IMR-90 (cell line): ENCODE measurements around the gene LYSMD4. TPM values are rescaled to one million over a fixed set of nuclear protein-coding genes. Genes with fewer than 3 reads are reported as not detected.

Experiments used
- ATAC-seq: fragments of 200-7000 bp; cut with Tn5 transposase; 2 replicates; pipeline ENCODE4 v1.9.1; 2020; ENCODE audit warnings: low read depth, mild to moderate bottlenecking, moderate library complexity
- BruUV-seq: library from RNA; stranded (reverse); fragments of 400-500 nt; replicated peaks from 2 replicates; lab custom pipeline; 2021; lab: Mats Ljungman, UMichigan
- CTCF ChIA-PET: fragments of 300-600 bp; formaldehyde crosslinking; extraction: SDS; loops from one replicate; lab custom pipeline; 2021; ENCODE audit warnings: antibody characterized with exemption; lab: Yijun Ruan, JAX
- POLR2A ChIA-PET: fragments of 300-600 bp; sonication (Branson Sonifier 250); formaldehyde crosslinking; loops from one replicate; lab custom pipeline; 2022; ENCODE audit warnings: antibody characterized with exemption; ENCODE audit not compliant: unreplicated experiment; lab: Charles Lee
- DNase-seq: peaks from one replicate; pipeline ENCODE4 v3.0.0; 2013
- H2AFZ ChIP-seq: replicated peaks from 2 replicates; pipeline ENCODE3; 2013; ENCODE audit warnings: low read length, mild to moderate bottlenecking; ENCODE audit not compliant: poor library complexity
- H2AK5ac ChIP-seq: 2 replicates; pipeline ENCODE4 v1.6.1; 2013; ENCODE audit warnings: low read depth, low read length, inconsistent platforms
- H2AK9ac ChIP-seq: replicated peaks from 2 replicates; pipeline ENCODE3; 2013; ENCODE audit warnings: mild to moderate bottlenecking, low read depth, low read length, moderate library complexity; ENCODE audit not compliant: poor library complexity
- H2BK120ac ChIP-seq: 2 replicates; pipeline ENCODE4 v1.6.1; 2013; ENCODE audit warnings: low read depth, low read length, inconsistent platforms
- H2BK15ac ChIP-seq: 3 replicates; pipeline ENCODE4 v1.6.1; 2013; ENCODE audit warnings: low read depth, low read length, inconsistent platforms
- H2BK20ac ChIP-seq: 2 replicates; pipeline ENCODE4 v1.6.1; 2013; ENCODE audit warnings: low read depth, mild to moderate bottlenecking, inconsistent platforms, low read length, moderate library complexity
- H2BK5ac ChIP-seq: 2 replicates; pipeline ENCODE4 v1.6.1; 2013; ENCODE audit warnings: mild to moderate bottlenecking, low read depth, low read length, inconsistent platforms; ENCODE audit not compliant: poor library complexity, severe bottlenecking
- H3K14ac ChIP-seq: replicated peaks from 2 replicates; pipeline ENCODE4 v1.6.1; 2013; ENCODE audit warnings: low read depth, low read length, inconsistent platforms
- H3K18ac ChIP-seq: 2 replicates; pipeline ENCODE4 v1.6.1; 2013; ENCODE audit warnings: low read depth, low read length, control low read depth
- H3K23ac ChIP-seq: 2 replicates; pipeline ENCODE4 v1.6.1; 2013; ENCODE audit warnings: low read depth, low read length, inconsistent platforms
- H3K27ac ChIP-seq: 2 replicates; pipeline ENCODE4 v1.5.1; 2013; ENCODE audit warnings: mild to moderate bottlenecking, control low read depth, low read length; ENCODE audit not compliant: insufficient read depth
- H3K27me3 ChIP-seq: 2 replicates; pipeline ENCODE4 v1.6.1; 2013; ENCODE audit warnings: low read length; ENCODE audit not compliant: control insufficient read depth, insufficient read depth
- H3K36me3 ChIP-seq: 2 replicates; pipeline ENCODE4 v1.6.1; 2013; ENCODE audit warnings: low read length, mixed read lengths; ENCODE audit not compliant: control insufficient read depth, insufficient read depth
- H3K4ac ChIP-seq: 2 replicates; pipeline ENCODE4 v1.6.1; 2013; ENCODE audit warnings: low read depth, low read length, inconsistent platforms
- H3K4me1 ChIP-seq: 2 replicates; pipeline ENCODE4 v1.6.1; 2013; ENCODE audit warnings: low read length, mixed read lengths; ENCODE audit not compliant: control insufficient read depth, insufficient read depth
- H3K4me2 ChIP-seq: 2 replicates; pipeline ENCODE4 v1.6.1; 2013; ENCODE audit warnings: low read depth, mild to moderate bottlenecking, control low read depth, low read length, moderate library complexity
- H3K4me3 ChIP-seq: 2 replicates; pipeline ENCODE4 v1.5.1; 2013; ENCODE audit warnings: low read depth, mild to moderate bottlenecking, control low read depth, low read length, moderate library complexity; ENCODE audit not compliant: insufficient read depth
- H3K56ac ChIP-seq: 2 replicates; pipeline ENCODE4 v1.6.1; 2013; ENCODE audit warnings: low read length, inconsistent platforms; ENCODE audit not compliant: insufficient read depth; ENCODE audit errors: extremely low read depth
- H3K79me1 ChIP-seq, 2 experiments: 2 replicates each; pipeline ENCODE4 v1.6.1; 2013; ENCODE audit warnings: low read length in 2 of 2, inconsistent platforms in 1 of 2, low read depth in 1 of 2
- H3K9ac ChIP-seq: 2 replicates; pipeline ENCODE4 v1.6.1; 2013; ENCODE audit warnings: low read depth, low read length, control low read depth
- H3K9me1 ChIP-seq: 2 replicates; pipeline ENCODE4 v1.6.1; 2013; ENCODE audit warnings: low read length, inconsistent platforms; ENCODE audit not compliant: insufficient read depth
- H3K9me3 ChIP-seq: 2 replicates; pipeline ENCODE4 v1.6.1; 2013; ENCODE audit warnings: low read length; ENCODE audit not compliant: control insufficient read depth, insufficient read depth
- H4K20me1 ChIP-seq: 2 replicates; pipeline ENCODE4 v1.6.1; 2013; ENCODE audit warnings: low read length, inconsistent platforms; ENCODE audit not compliant: insufficient read depth
- H4K5ac ChIP-seq: 2 replicates; pipeline ENCODE4 v1.6.1; 2013; ENCODE audit warnings: mild to moderate bottlenecking, low read depth, low read length, control low read depth
- H4K8ac ChIP-seq, 2 experiments: 2 replicates each; pipeline ENCODE4 v1.6.1; 2013; ENCODE audit warnings: low read depth in 2 of 2, low read length in 2 of 2, control low read depth in 1 of 2, inconsistent platforms in 1 of 2
- H4K91ac ChIP-seq: 2 replicates; pipeline ENCODE4 v1.6.1; 2013; ENCODE audit warnings: low read depth, low read length, inconsistent platforms; ENCODE audit not compliant: insufficient read depth
- NFE2L2 ChIP-seq: fragments of 150-350 bp; IDR thresholded peaks from 2 replicates; pipeline ENCODE4 v1.6.1; 2016; ENCODE audit warnings: low read depth, mild to moderate bottlenecking, low read length
- RCOR1 ChIP-seq: IDR thresholded peaks from 2 replicates; pipeline ENCODE4 v1.6.1; 2012; ENCODE audit warnings: mild to moderate bottlenecking, low read length, improper control_type of control experiment; ENCODE audit not compliant: insufficient replicate concordance
- RFX5 ChIP-seq: IDR thresholded peaks from 2 replicates; pipeline ENCODE4 v1.8.0; 2012; ENCODE audit warnings: low read depth, mild to moderate bottlenecking, low read length, moderate library complexity
- WGBS, 2 experiments: methylation state at CpG; one replicate each; pipeline versions ENCODE4 v1.1.5 to v1.1.7; 2013; ENCODE audit warnings: missing lambda C conversion rate in 2 of 2; ENCODE audit not compliant: insufficient read length in 1 of 2; ENCODE audit errors: extremely low coverage in 2 of 2; 5-methylcytosine and 5-hydroxymethylcytosine counted together
- dilution Hi-C: fragments of 300-500 bp; cut with HindIII; formaldehyde crosslinking; loops from one replicate; pipeline ENCODE4 v1.14.3; 2018; ENCODE audit warnings: low sequenced_read_pairs; ENCODE audit not compliant: unreplicated experiment
- in situ Hi-C: fragments of 300-500 bp; cut with MboI; formaldehyde crosslinking; loops from 3 replicates; pipeline ENCODE4 v1.14.3; 2019; ENCODE audit warnings: low sequenced_read_pairs, inconsistent platforms, mixed read lengths
- intact Hi-C: fragments of 100-400 bp; cut with micrococcal nuclease; formaldehyde crosslinking; loops from 2 replicates; pipeline ENCODE4 v1.10.0; 2022
- polyA plus RNA-seq, 3 experiments: library from polyadenylated mRNA; depleted of rRNA; stranded (reverse); fragments of >200 nt; gene quantifications; 2 replicates each; pipeline ENCODE4 v1.2.3, GENCODE V29; 2012; ENCODE audit warnings: low replicate concordance in 1 of 3
- total RNA-seq: library from RNA; depleted of rRNA; stranded (reverse); fragments of >200 nt; gene quantifications from 2 replicates; pipeline ENCODE4 v1.2.3, GENCODE V29; 2012
- TF ChIP-seq, protein P1 (sequence below): fragments of 150-350 bp; IDR thresholded peaks from 2 replicates; pipeline ENCODE4 v1.6.1; 2017; ENCODE audit warnings: mild to moderate bottlenecking, antibody characterized with exemption, low read length, low read depth

Gene LYSMD4
- total and polyA plus RNA-seq, 2 of the 4 experiments (the other 2 are of a cell fraction), result 4.5 to 5.0 TPM

DNA sequence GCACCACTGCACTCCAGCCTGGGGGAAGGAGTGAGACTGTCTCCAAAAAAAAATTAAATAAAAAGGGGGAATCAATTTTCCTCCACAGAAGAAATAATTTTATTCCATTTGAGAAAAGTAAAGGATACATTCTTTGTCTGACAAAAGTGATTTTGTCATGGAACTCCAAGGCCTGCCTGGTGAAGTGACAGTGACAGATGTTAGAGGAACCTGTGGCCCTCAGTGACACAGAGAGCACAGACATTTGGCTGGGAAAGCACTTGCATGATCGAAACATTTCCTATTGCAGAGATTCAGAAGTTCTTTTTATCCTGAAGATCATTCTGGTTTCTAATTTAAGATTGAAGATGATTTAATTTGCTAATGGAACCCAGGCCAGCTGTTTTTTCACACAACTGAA lies 5.9 kb downstream of the LYSMD4 start:
- intact Hi-C loops, result no loop called here

More for the DNA sequence above, 5.9 kb downstream of the LYSMD4 start:
- no peak overlapping the region for H4K91ac ChIP-seq
- TF ChIP-seq, protein P1, sequence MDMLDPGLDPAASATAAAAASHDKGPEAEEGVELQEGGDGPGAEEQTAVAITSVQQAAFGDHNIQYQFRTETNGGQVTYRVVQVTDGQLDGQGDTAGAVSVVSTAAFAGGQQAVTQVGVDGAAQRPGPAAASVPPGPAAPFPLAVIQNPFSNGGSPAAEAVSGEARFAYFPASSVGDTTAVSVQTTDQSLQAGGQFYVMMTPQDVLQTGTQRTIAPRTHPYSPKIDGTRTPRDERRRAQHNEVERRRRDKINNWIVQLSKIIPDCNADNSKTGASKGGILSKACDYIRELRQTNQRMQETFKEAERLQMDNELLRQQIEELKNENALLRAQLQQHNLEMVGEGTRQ, result no peak
- no peak for TF ChIP-seq NFE2L2
- TF ChIP-seq RCOR1, result no peak
- TF ChIP-seq RFX5, result no peak
- no peak for ATAC-seq
- H3K27me3 ChIP-seq, result no peaks in the 10 kb centered on the region
- no CpG with 5 or more reads among the region's 1 CpG for WGBS, 2 experiments
- H3K36me3 ChIP-seq, result peaks cover 7% of the 10 kb centered on the region; the same call in 1 of the 2 replicates
- peaks cover 2% of the 10 kb centered on the region for H3K4me1 ChIP-seq
- no peak for DNase-seq
- dilution Hi-C loops (no loop called here), in situ Hi-C loops (loop anchor here (25.0 kb wide), 1 partner anchor 615 kb away; the partner anchor contains the start of gene SYNM)
- no peaks in the 10 kb centered on the region for H4K20me1 ChIP-seq
- H2BK20ac ChIP-seq, result no peak overlapping the region
- H3K9me3 ChIP-seq, result no peaks in the 10 kb centered on the region; the same call in 1 of the 2 replicates
- no peak overlapping the region for H2AK9ac ChIP-seq
- peaks cover 0 to 7% of the 10 kb centered on the region in 2 experiments; a peak in 3 of 4 replicates for H3K79me1 ChIP-seq
- no peak overlapping the region for H3K4ac ChIP-seq
- no peak overlapping the region for H2BK5ac ChIP-seq
- H2BK120ac ChIP-seq, result no peak overlapping the region
- H2BK15ac ChIP-seq, result no peak overlapping the region
- H3K9ac ChIP-seq, result no peak overlapping the region
- ChIA-PET CTCF (no interaction called here), POLR2A (no interaction called here)
- H3K23ac ChIP-seq, result no peak overlapping the region
- no peak overlapping the region for H3K18ac ChIP-seq
- H4K5ac ChIP-seq, result no peak overlapping the region
- H3K4me3 ChIP-seq, result no peak overlapping the region
- no peak overlapping the region for H3K56ac ChIP-seq
- BruUV-seq, result no TSS peak
- H3K4me2 ChIP-seq, result no peak overlapping the region
- no peak overlapping the region for H3K14ac ChIP-seq
- H3K27ac ChIP-seq, result no peak overlapping the region
- H3K9me1 ChIP-seq, result no peaks in the 10 kb centered on the region
- H2AFZ ChIP-seq, result no peak overlapping the region
- no peak overlapping the region for H2AK5ac ChIP-seq
- no peak overlapping the region for H4K8ac ChIP-seq
